ENCODE data around the gene NPAS3.

NPAS3 gene

DNA sequence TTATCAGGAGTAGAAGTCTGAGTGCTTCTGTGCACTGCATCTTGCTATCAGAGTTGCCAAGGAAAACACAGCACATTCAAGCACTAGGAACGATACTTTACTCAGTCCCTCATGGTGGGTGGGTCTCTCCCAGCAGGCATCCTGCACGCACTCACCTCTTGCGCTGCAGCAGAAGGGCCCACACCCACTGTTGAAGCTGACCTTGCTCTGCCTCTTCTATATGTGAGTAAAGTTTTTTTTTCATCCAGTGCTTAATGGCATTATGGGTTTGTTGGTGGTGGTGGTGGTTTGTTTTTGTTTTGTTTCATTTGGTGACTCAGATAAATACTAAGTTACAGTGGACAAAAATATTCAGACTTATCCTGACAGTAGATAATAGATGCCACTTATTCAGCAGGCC, 663.7 kb downstream of the NPAS3 start:
- no peak for FAIRE-seq

DNA sequence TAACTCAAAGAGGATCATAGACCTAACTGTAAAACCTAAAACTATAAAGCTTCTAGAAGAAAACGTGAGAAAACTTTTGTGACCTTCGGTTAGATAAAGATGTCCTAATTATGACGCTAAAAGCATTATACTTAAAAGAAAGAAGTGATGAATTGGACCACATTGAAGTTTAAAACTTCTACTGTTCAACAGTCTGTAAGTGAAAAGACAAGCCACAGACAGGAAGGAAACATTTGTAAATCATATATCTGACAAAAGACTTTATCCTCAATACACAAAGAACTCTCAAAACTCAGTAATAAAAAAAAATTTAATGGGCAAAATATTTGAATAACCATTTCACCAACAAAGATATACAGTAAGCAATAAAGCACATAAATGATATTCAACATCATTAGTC, 667.9 kb downstream of the NPAS3 start:
- no peak for FAIRE-seq

DNA sequence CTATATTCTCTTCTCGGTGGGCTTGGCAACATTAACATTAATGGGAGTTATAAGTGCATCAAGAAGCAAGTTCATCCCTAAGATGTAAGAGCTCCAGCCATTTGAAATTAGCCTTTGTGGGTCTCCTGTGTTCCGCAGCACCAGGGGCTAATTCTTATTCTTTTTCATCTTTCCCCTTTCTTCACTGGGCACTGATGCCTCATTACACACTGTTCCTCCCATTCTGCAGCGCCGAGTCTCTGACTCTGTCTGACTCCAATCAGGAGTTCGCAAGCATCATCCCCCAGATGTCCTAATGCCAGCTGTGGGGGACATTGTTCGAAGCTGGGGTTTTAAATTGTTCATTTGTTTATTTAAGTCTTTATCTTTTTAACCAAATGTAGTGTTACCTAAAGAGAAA, 670.9 kb downstream of the NPAS3 start:
- FAIRE-seq = no peak

DNA sequence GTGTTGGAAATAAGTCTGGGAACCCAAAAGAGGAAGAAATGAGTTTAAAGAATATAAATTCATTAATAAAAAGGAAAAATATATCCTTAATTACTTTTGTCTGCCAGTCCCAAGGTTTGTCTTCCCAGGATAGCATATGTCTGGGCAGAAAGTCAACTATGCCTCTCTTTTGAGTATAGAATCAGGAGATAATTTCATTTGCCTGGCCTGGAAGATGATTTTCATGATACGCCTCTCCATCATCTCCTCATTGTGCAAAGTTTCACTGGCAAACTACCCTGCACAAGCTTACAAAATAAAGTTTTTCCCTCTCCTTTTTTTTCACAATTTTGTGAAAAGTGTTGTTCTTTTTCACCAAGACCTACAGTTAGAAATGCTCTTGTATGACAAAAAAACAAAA, 671.4 kb downstream of the NPAS3 start:
- no peak for FAIRE-seq

DNA sequence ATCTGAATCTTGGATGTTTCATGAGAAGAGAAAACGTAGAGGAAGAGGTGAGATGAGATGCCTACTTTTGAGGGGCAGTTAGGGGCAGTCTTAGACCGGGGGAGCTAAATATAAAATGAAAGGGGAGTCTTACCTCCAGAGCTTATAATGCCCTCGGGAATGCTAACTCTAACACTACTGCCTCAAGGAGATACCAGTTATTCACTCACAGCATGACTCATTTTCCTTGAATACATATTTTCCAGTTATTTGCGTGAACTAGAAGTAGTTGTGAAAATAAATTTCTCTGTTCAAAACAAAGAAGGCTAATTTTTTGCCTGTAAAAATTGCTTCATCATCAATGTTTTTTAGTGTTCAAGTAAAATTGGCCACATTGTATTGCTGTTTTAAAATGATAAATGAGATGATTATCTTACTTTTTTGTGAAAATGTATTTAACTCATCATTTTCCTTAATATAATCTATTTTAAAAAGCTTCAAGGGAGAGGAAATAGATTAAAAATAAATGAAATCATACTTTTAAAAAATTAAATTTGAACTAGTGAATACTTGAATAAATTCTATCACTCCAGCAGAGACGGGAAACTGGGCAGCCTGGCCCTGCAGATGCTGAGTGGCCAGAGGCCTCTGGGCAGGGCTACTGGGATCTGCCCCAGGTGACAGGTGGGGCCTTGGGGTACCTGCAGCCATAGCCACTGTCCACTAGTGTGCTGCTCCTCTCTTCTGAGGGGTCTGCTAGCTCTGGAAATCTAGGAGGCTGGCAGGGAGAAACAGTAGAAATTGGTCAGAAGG, 672.9 kb downstream of the NPAS3 start:
- FAIRE-seq = no peak

DNA sequence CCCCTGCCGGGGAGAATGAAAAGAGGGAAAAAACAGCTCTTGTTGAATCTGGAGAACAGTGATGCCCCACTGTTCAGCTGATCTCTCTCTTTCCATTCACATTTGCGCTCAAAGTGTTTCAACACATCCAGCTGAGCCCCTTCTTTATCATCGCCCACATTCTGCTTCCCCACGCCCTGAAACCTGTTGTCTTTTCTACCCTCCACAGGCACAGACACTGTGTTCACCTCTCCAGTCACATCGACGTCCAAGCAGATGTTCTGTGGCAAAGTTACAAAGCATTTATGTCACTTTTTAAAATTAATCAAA, 673.5 kb downstream of the NPAS3 start:
- FAIRE-seq = no peak

DNA sequence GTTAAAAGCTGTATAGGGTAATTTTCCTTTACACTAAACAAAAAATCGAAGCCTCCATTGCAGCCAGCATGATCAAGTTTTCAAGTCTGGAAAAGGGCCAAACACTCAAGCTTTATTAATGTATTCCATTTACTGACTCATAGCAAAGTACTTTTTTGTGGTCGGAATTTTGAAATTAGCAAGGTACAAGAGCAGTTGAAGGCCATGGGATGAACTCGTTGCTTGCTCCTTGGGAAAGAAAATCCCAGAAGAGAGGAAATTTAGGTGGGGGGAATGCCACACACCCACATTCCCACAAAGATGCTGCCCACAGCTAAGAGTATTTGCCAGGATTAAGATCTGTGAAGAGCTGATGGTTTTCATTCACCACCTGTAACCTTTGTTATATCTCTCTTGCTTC, 678.5 kb downstream of the NPAS3 start:
- FAIRE-seq = no peak

DNA sequence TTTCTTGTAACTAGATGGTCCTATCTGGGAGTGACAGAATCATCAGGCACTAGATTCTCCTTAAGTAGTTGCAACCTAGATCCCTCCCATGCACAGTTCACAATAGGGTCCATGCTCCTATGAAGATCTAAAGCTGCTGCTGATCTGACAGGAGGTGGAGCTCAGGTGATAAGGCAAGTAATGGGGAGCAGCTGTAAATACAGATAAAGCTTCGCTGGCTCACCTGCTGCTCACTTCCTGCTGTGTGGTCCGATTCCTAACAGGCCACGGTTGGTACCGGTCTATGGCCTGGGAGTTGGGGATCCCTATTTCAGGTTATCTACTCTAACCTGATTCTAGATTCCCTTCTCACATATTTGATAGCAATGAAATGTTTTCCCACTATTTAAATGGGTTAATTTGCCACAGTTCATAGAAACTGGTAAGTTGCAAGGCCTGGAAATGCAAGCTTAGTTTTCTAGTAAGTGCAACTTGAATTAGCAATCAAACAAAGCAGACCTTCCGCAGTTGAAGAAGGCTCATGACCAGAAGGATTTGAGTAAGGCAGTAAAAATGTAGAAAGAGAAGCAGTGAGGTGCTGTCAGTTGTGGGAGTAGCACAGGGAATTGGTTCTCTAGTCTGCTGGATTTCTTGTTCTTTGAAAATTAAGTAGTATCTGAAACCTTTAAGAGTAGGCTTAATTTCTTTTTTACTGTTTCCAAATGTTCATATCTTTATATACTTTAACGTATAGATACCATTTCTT, 679.9 kb downstream of the NPAS3 start:
- FAIRE-seq = no peak

DNA sequence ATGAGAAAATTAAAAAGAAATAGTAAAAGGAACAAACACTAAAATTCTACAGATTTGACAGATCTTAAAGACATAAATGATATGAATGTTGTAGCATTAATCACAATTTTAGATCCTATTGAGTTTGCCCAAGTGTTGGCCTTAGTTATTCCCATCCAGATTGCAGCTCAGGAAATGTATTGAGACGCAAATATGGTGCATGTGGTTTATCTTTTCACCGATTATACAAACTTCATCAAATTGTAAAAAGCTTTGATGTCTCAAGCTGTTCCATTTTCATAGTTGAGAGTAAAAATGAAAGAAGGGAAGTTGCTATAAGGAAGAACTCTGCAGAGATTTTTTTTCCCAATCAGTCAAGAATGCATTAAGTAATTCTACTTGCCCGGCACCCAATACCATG, 683.8 kb downstream of the NPAS3 start:
- FAIRE-seq = no peak

DNA sequence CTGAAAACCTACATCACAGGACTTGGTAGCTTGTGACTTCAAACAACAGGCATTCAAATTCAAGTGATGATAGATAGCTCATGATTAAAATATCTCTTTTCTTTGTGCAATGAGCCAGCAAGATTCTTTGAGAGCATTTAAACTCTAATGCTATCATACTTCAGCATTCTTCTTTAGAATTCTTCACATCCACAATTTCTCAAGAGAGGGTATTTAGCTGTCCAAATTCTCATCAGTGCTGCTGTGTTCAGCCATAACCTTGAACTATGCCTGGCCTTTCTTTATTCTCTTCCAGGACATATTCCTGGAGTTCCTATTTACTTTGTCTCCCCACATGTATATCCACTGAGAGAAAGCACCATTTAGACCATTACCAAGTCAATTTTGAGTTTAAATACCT, 691.1 kb downstream of the NPAS3 start:
- FAIRE-seq = no peak

DNA sequence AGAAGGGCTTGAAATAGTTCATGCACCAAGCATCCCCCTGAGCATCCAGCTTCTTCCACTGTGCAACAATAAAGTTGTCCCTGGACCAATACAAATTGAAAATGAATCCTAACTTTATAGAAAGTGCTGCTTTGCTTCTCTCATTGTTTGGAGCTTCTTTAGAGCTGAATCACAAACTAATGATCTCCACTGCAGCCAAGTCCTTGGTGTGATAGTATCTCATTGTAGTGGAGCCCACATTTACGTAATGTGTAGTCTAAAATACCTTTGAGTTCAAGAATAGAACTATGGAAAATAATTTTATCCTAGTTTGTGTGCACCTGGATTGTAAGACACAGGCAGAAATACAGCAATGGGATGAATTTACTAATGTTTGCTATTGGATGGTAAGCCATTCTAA, 692.3 kb downstream of the NPAS3 start:
- no peak for FAIRE-seq

DNA sequence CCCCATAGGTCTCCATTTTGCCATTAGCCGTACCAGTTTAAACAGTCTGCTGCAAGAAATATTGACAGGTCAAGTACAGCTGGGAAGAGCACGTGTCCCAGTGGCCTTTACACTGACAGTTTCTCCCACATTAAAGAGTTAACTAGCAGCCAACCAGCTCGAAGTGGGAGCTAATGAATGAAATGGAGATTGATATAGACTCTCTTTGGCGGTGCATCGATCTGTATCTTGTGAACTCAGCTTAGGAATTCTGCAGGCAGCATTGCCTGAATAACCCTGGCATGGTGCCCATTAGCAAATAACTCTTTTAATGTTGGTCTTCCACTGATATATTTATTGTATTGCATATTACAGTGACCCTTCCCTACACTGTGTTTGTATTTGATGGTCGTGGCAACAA, 692.8 kb downstream of the NPAS3 start:
- no peak for FAIRE-seq

DNA sequence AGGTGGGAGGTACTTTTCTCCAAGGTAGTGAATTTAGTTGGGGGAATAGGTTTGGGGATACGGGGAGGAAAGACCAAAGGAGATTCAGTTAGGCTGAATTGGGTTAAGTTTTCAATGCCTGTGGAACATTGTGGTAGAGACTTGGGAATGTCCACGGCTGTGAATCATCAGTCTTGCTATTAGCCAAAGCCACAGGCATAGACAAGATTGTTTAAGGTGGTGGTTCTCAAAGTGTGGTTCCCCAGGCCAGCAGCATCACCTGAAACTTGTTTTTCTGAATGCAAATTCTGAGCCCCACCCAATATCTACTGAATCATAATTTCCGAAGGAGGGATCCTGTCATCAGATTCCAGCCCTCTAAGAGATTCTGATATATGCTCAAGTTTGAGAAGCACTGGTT, 696.0 kb downstream of the NPAS3 start:
- FAIRE-seq = no peak

DNA sequence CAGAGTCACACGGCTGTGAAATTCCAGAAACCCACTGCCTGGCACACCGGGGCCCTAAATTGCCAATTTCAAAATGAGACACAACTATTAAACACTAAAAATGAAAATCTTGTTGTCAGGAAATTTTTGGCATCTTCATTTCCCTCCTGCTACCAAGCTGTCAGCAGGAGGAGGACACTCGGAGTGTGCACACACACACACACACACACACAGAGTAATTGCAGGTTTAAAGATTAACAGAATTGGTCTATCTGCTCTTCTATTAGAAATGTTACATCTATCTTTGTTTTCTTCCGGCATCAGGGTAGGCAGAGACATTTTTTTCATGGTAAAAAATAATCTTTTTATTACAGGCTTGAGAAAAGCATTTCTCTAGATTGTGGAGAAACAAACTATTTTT, 698.0 kb downstream of the NPAS3 start:
- no peak for FAIRE-seq

DNA sequence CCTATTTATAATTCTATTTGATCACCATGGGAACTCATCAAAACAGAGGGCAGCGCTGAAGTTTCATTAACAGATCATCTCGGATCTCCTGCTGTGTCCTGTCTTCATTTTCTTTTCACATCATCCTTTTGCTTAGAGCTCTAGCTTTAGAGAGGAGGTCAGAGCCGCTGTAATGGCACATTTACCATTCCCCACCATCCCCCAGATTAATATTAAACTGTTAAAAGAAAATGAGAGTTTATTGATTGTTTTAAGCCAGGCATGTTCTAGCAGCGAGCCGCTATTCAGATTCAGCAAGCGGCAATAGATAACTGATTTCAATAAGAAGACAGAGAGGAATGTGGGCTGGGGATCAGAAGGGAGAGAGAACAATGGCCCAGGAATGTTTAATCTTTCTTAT, 703.4 kb downstream of the NPAS3 start:
- no peak for FAIRE-seq

DNA sequence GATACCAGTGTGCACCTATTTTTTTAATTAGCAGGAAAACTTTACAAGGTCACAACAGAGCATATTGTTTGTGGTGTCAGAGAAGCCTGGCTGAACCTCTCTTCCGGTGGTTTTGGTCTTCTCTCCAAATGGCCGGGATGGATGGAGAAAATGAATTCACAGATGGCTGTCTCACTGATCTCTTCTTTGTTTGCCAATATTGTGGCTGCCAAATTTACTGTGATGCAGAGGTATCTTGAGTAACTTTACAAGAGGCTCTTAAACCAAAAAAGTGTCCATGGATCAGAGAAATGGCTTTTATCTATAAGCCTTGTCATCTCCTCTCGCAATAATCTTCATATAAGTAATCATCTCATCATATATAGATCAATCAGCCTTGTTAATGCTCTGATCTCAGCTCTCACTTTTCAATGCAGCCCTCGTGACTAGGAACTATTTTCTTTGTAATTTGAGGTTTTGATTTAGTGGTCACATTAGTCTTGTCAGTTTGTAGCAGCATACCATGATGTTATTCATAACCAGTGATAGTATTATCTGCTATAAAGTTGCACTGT, 704.1 kb downstream of the NPAS3 start:
- no peak for FAIRE-seq

DNA sequence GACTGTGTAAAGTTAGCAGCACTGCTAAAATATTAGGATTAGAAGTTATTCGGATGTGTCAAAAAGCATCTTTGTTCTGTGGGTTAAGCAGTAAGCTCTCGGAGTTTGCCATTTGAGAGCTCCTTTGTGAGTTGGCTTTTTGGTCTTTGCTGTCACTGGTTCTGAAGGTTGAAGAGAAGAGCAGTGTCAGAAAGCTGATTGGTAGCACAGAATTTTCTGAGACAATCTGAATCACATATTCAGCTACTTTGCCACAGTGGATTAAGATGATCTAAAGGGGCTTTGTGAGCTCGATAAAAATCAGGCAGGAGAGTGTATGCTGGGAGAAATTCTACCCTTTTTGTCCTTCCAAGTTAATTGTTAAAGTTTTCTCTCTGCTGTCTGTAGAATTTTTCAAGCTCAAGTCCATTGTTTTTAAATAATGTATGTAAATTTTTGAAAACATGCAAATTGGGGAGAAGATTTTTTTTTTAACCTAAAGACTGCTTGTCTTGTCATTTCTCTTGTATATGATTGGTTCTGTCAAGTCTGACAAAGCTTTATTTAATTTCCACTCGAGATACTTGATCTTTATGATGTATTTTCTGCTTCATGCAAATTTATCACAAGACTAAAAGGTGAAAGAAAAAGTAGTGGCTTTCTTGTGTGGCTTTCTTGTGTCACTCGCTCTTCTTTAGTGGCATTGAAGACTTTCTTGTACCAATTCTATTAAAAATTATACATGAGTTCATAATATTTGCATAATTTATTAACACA, 704.9 kb downstream of the NPAS3 start:
- no peak for FAIRE-seq

DNA sequence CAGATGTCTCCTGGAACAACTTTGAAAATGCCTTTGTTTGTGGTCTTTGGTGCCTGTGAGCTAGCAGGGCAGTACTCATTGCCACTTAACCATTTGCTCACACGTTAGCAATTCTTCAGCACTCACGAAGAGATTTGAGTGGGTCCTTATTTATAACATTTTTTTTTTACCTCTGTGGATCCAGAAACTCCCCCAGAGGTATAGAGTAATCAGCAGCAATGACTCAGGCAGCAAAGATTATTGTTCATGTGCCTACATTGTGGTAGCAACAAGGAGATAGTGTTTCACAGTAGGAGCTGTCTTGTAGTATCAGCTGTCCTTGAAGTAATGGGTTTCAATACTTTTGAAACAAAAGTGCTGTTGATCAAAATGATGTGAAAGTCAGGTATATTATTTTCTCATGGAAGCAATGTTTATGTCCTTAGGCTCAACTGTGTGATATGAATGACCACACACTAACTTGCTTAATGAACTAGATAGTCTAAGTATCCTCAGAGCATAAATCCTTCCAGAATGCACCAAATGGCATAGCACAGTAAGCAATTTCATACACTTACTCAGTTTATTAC, 708.1 kb downstream of the NPAS3 start:
- no peak for FAIRE-seq

DNA sequence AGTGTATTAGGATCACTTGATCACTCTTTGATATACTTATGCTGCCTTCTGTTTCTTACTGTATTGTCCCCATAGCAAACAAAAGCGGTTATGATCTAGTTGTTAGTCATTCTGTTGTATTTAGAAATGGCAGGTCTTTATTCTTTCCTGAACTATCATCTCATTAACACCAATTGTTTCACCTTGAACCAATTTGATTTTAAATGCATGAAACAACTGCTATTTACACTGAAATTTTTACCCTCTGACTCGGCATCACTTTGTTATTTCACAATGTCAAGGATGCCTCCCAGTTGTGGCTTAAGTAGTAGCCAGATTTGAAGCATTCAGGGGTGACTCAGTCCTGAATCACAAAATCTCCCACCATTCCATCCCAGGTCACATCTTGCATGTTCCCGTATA, 708.7 kb downstream of the NPAS3 start:
- no peak for FAIRE-seq

DNA sequence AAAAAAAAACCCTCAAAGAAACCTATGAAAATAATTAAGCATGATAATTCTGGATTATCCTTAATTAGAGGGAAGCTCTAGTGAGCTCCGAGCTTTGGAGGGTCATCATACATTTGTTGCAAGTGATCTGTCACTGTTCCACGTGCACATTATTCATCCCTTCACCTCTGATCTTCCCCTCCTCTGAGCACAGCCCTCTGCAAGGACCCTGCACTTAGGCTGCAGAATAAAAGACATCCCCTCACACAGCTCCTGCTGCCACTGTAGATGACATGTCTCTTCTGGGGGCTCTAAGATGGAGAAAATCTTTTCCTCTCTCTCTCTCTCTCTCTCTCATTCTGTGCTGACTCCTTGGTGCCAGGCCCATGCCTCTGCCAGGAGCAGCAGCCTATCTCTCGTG, 711.8 kb downstream of the NPAS3 start:
- no peak for FAIRE-seq

DNA sequence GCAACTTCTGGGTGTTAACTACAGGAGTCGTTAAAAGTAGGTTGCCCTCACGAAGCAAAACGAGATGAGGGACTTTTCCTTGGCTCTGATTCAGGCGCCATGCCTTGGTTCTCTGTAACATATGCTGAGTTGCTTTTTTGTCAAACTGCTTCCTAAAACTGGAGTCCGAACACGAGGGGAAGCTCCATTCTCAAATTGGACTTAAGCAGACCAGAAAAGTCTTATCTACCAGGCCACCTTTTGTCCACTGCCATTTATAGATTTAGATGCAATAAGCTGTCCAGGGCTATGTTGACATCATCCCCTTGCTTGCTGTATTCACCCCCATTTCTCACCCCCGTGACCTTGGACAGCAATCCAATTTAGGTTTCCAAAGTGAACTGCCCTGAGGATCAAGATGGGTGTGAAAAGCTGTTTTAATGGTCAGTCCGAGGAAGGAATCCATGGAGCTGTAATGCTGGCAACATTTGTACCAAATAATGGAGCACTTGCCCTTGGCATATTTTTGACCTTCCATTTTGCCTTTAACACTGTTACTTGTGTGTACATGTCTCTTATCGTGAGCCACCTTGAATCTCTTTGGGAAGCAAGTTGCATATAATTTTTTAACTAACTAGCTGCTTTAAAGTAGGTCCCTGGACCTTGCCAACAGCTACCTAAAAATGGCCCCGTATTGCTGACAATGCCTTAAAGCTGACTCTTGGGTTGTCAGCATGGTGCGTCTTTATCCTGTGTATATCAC, 714.1 kb downstream of the NPAS3 start:
- no peak for FAIRE-seq

DNA sequence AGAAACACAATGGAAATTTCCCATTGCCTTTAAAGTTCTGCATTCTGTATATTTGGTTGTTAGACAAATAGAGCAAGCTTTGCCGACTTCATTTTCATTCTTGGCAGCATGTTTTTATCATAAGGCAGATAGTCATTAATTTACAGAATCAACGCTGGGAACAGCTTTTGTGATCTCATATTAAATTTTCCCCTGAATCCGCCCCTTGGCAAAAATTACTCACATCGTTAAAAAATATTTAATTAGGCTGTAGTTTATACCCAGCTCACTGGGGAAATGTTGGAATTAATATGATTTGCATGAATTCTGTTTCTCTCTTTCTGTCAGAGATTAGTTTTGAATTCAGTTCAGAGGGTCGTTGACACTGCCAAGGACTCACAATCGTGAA, 714.6 kb downstream of the NPAS3 start:
- FAIRE-seq = no peak

DNA sequence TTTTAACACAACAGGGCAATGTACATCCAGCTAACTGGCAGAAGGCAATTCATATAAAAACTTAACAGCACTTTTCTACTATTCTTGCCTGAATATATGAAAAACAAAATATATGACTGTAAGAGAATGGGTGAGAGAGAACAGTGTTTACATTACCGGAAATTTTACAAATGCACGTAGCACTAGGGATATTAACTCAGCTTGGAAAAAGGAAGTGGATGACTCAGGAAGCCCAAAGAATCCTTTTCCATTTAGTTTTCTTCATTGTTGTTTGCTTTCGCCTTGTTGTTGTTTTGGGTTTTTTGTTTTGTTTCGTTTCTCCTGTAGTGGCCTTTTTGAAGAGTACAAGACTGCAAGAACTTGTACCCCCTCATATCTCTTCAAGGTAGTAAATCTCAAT, 716.7 kb downstream of the NPAS3 start:
- no peak for FAIRE-seq

Data from G401.6 (cell line).